Measurements from ENCODE around the gene CHSY1.

Gene CHSY1

DNA sequence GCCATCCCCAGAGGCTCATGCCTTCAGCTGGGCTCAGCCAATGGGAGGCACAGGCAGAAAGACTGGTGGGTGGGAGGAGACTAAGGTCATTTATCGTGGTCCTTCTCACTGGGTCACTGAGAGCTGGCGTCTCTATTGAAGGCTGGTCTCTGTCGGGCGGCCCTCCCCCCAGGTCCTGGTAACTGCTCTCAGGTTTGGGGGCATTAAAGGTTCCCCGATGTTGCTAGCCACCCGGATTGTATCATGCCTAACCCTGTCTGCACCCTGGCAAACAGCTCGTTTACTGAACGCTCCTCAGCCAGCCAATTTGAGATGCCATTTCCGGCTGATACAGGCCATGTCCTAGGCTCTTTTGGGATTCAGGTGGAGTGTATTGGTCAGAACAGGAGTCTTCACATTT lies 14.9 kb upstream of the CHSY1 start:
- TF ChIP-seq, protein P1, sequence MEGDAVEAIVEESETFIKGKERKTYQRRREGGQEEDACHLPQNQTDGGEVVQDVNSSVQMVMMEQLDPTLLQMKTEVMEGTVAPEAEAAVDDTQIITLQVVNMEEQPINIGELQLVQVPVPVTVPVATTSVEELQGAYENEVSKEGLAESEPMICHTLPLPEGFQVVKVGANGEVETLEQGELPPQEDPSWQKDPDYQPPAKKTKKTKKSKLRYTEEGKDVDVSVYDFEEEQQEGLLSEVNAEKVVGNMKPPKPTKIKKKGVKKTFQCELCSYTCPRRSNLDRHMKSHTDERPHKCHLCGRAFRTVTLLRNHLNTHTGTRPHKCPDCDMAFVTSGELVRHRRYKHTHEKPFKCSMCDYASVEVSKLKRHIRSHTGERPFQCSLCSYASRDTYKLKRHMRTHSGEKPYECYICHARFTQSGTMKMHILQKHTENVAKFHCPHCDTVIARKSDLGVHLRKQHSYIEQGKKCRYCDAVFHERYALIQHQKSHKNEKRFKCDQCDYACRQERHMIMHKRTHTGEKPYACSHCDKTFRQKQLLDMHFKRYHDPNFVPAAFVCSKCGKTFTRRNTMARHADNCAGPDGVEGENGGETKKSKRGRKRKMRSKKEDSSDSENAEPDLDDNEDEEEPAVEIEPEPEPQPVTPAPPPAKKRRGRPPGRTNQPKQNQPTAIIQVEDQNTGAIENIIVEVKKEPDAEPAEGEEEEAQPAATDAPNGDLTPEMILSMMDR (IDR thresholded peaks at IDR 0.05), result no peak
- H3K27ac ChIP-seq, result peak overlapping the region in 1 of 2 donors; percentile 76
- peak; percentile 58 for DNase-seq (ENCODE audit: low spot score)
- H3K4me3 ChIP-seq, result no peak overlapping the region

DNA sequence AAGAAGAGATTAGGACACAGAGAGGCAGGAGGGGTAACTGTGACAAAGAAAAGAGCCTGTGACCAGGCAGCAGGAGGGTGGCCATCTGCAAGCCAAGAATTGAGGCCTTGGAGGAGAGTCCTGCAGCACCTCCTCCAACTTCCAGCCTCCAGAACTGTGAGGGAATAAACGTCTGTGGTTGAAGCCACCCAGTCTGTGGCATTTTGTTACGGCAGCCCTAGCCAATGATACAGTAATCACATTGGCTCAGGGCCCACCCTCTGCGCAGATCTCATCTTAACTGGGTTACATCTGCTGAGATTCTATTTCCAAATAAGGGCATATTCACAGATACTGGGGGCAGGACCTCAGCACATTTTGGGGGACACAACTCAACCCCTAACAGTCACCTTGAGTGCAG lies 14.2 kb upstream of the CHSY1 start:
- H3K4me3 ChIP-seq, result no peak overlapping the region
- peak overlapping the region in 1 of 2 donors; percentile 76 for H3K27ac ChIP-seq
- DNase-seq (ENCODE audit: low spot score), result peak; percentile 69
- TF ChIP-seq, protein P1 (IDR thresholded peaks at IDR 0.05), result no peak

DNA sequence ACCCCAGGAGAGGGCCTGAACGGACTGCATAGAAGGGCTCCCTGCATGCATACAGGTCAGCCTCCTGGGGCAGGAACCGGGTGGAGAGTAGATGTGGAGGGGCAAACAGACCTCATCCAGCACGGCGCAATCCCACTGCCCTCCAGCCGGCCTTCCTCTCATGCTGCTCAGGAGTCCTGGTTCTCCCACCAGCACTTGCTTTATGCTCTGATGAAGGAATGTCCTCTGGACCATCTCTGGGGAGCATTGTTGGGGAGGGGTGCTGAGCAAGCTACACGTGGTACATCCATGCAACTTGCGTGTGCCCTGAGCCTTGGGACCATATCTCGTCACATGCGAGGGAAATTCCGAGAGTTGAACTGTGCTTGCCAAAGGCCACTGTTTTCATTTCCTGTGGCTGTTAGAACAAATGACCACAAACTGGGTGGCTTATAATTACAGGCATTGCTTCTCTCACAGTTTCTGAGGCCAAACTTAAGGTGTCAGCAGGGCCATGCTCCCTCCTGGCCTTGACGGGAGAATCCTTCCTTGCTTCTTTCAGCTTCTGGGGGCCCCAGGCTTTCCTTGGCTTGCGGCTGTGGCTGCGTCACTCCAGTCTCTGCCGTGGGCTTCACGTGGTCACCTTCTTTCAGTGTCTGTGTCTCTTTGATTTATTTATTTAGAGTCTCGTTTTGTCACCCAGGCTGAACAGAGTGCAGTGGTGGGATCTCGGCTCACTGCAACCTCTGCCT lies 13.2 kb upstream of the CHSY1 start:
- TF ChIP-seq, protein P1 (IDR thresholded peaks at IDR 0.05), result no peak
- no peak overlapping the region for H3K27ac ChIP-seq

DNA sequence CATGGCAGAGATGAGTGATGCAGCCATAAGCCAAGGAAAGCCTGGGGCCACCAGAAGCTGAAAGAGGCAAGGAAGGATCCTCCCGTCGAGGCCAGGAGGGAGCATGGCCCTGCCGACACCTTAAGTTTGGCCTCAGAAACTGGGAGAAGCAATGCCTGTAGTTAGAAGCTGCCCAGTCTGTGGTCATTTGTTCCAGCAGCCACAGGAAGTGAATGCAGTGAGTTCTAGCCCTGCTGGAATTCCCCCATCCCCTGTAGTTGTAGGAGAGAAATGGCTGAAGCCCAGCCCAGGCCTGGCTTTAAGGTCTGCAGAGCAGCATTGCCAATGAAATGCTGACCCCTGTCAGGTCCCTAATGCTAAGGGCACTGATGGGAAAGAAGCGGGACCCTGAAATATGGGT lies 12.2 kb upstream of the CHSY1 start:
- peak; percentile 64 for DNase-seq (ENCODE audit: low spot score)
- TF ChIP-seq, protein P1 (IDR thresholded peaks at IDR 0.05), result no peak
- H3K4me3 ChIP-seq, result no peak overlapping the region
- H3K27ac ChIP-seq, result no peak overlapping the region

More for the DNA sequence above, 13.2 kb upstream of the CHSY1 start:
- no peak overlapping the region for H3K4me3 ChIP-seq
- DNase-seq (ENCODE audit: low spot score), result peak; percentile 64

DNA sequence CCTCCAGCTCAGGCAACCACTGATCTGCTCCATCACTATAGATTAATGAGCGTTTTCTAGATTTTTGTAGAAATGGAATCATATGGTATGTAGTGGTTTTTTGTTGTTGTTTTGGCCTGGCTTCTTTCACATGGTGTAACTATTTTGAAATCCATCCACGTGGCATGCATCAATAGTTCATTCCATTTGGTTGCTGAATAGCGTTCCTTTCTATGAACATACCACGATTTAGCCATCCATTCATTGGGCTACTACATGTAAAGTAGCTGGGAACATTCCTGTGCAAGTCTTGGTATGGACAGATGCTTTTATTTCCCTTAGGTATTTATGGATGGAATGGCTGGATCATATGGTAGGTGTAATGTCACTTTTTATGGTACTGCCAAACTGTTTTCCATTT lies 10.7 kb upstream of the CHSY1 start:
- TF ChIP-seq, protein P1 (IDR thresholded peaks at IDR 0.05), result no peak
- Histone ChIP-seq H3K4me3 (no peak overlapping the region), H3K27ac (no peak overlapping the region)
- DNase-seq (ENCODE audit: low spot score), result no peak

DNA sequence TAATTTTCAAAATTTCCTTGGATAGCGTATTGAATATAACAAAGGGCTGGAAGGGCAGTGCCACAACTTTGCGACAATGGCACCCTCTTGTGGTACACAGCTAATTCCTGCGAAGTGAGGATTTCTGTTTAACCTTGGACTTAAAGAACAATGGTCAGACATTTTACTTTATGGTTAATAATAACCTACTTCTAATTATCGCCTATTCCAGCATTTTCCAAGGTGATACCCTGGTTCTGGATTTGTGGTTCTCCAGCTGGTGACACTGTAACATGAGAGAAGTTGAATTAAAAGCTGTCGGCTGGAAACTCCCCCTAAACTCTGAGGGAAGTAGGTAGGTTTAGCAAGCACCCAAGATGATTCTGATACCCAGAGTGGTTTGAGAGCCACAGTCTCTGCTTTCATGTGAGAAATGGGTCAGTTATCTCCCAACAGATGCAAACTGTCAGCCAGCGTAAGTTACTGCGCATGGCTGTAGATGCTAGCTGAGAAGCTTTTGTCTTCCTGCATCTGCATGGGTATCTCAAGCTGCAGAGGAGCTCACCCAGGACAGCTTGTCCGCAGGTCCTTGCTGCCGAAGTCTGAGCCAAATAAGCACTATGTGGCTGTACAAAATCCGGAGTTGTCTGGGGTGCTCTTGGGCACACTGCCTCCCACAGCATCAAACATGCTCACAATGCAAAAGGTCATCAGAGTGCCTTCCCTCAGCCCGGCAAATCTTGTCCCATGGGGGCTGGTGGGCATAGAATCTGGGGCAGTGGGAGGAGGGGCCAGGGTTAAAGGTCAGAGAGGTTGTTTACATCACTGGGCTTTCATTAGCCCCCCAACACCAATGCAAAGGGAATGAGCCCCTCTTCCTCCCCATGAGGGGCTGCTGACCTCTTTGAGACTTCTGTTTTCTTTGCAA lies 6.6 kb upstream of the CHSY1 start:
- TF ChIP-seq, protein P1 (IDR thresholded peaks at IDR 0.05), result peak; percentile 49
- H3K27ac ChIP-seq, result no peak overlapping the region
- DNase-seq (ENCODE audit: low spot score), result peak; percentile 64
- H3K4me3 ChIP-seq, result no peak overlapping the region
